ENCODE data around the gene KATNBL1.

GRCh38 chr15:34126522-34126921, 83.4 kb downstream of the KATNBL1 start:
- TF ChIP-seq EZH2 (IDR thresholded peaks at IDR 0.05; ENCODE audit: borderline replicate concordance, low read depth, low read length, severe bottlenecking) (no peak), FOS (IDR thresholded peaks at IDR 0.05; ENCODE audit: borderline replicate concordance, insufficient read depth, low read length) (no peak), CTCF (IDR thresholded peaks at IDR 0.05; ENCODE audit: extremely low read depth in 1 of 2, insufficient read depth in 1 of 2, low read depth in 1 of 2, low read length in 2 of 2) (no peak), POLR2A (IDR thresholded peaks at IDR 0.05; ENCODE audit: low read depth, low read length) (no peak), GATA2 (IDR thresholded peaks at IDR 0.05; ENCODE audit: insufficient read depth, insufficient read length, low read depth, low read length) (no peak), MAX (IDR thresholded peaks at IDR 0.05; ENCODE audit: insufficient read depth, insufficient read length) (no peak), POLR2AphosphoS5 (IDR thresholded peaks at IDR 0.05; ENCODE audit: insufficient read depth, low read depth, low read length) (no peak), JUN (IDR thresholded peaks at IDR 0.05; ENCODE audit: borderline replicate concordance, insufficient read depth, insufficient read length, low read depth) (no peak), MYC (IDR thresholded peaks at IDR 0.05; ENCODE audit: low read depth, low read length) (no peak)

All from endothelial cell of umbilical vein (primary cell).